Activated T-helper 1 cell treated with anti-CD3 and anti-CD28 coated beads, Interleukin-12 subunit alpha, Interleukin-12 subunit beta, Interleukin-2, Interleukin-4 antibody, amounts not matched to agents 30 ng/mL and 10 ng/mL and 1 ng/mL, durations not matched to agents 14 hours and 24 hours and 36 hours (primary cell): Measurements from ENCODE around the gene SSBP3. TPM values are rescaled to one million over a fixed set of nuclear protein-coding genes. Genes with fewer than 3 reads are reported as not detected.
A peak's percentile ranks its signal among the peaks of the same experiment; 100 is the strongest.

ENCODE experiments used
- DNase-seq: peaks from one replicate; pipeline ENCODE4 v3.0.0; 2021; ENCODE audit warnings: low spot score
- H3K27ac Mint-ChIP-seq: one replicate; pipeline ENCODE4 v1.8.0; 2021; ENCODE audit warnings: mild to moderate bottlenecking, mixed read lengths
- H3K27me3 Mint-ChIP-seq: one replicate; pipeline ENCODE4 v1.8.0; 2022; ENCODE audit warnings: mild to moderate bottlenecking, moderate library complexity, mixed read lengths; ENCODE audit not compliant: insufficient read depth
- H3K36me3 Mint-ChIP-seq: one replicate; pipeline ENCODE4 v1.8.0; 2021; ENCODE audit warnings: low read depth, mixed read lengths
- H3K4me1 Mint-ChIP-seq: one replicate; pipeline ENCODE4 v1.8.0; 2021; ENCODE audit warnings: low read depth, mixed read lengths
- H3K4me3 Mint-ChIP-seq: one replicate; pipeline ENCODE4 v1.8.0; 2021; ENCODE audit warnings: mild to moderate bottlenecking, moderate library complexity, mixed read lengths
- H3K9me3 Mint-ChIP-seq: one replicate; pipeline ENCODE4 v1.8.0; 2021; ENCODE audit warnings: mixed read lengths
- intact Hi-C: fragments of 100-400 bp; cut with micrococcal nuclease; formaldehyde crosslinking; loops from one replicate; pipeline ENCODE4 v1.15.1; 2024
- total RNA-seq: library from RNA; stranded (reverse); gene quantifications from 2 replicates; pipeline ENCODE4 v1.2.3, GENCODE V29; 2022

The SSBP3 gene
- total RNA-seq, 1 donor from 2014 or later = 98.0 TPM

DNA sequence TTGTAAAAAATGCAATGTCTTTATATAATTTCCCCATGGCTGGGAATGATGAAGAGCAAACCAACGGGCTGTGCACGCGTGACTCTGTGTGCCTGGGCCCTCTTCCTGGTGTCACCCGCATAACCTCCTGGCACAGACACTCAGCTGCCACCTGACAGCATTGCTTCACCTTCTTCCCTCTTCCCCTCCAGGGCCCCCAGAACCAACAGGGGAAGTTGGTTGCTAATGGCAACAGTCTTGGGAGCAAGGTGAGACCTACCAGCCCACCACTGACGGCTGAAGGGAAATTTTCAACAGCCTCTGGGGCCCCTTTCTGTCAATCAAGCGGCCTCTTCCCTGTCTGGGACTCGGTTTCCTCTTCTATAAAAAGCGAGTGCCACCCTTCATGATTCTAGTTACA is 33.2 kb downstream of the SSBP3 start:
- H3K27ac Mint-ChIP-seq = peak overlapping the region; percentile 14
- H3K9me3 Mint-ChIP-seq = no peaks in the 10 kb centered on the region
- H3K36me3 Mint-ChIP-seq = peaks cover 23% of the 10 kb centered on the region
- DNase-seq = no peak
- peaks cover 53% of the 10 kb centered on the region for H3K4me1 Mint-ChIP-seq
- no peak overlapping the region for H3K4me3 Mint-ChIP-seq
- intact Hi-C loops = no loop called here
- H3K27me3 Mint-ChIP-seq = no peaks in the 10 kb centered on the region

DNA sequence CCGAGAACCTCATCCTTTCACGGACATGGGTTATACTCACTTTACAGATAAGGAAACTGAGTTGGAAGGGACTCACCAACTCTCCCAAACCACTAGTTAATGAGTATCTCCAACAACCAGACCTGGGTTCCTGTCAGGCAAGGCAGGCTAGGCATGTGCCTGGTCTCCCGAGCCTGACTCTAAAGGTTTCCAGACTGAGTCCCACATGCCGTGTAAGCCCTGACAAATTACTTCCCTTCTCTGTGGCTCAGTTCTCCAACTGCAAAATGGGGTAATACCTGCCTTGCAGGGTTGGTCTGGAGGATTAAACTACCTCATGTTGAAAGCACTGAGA is 34.3 kb downstream of the SSBP3 start:
- no peaks in the 10 kb centered on the region for H3K27me3 Mint-ChIP-seq
- no peak for DNase-seq
- no peaks in the 10 kb centered on the region for H3K9me3 Mint-ChIP-seq
- no peak overlapping the region for H3K4me3 Mint-ChIP-seq
- H3K4me1 Mint-ChIP-seq = peaks cover 43% of the 10 kb centered on the region
- peaks cover 19% of the 10 kb centered on the region for H3K36me3 Mint-ChIP-seq
- no peak overlapping the region for H3K27ac Mint-ChIP-seq
- intact Hi-C loops = no loop called here

DNA sequence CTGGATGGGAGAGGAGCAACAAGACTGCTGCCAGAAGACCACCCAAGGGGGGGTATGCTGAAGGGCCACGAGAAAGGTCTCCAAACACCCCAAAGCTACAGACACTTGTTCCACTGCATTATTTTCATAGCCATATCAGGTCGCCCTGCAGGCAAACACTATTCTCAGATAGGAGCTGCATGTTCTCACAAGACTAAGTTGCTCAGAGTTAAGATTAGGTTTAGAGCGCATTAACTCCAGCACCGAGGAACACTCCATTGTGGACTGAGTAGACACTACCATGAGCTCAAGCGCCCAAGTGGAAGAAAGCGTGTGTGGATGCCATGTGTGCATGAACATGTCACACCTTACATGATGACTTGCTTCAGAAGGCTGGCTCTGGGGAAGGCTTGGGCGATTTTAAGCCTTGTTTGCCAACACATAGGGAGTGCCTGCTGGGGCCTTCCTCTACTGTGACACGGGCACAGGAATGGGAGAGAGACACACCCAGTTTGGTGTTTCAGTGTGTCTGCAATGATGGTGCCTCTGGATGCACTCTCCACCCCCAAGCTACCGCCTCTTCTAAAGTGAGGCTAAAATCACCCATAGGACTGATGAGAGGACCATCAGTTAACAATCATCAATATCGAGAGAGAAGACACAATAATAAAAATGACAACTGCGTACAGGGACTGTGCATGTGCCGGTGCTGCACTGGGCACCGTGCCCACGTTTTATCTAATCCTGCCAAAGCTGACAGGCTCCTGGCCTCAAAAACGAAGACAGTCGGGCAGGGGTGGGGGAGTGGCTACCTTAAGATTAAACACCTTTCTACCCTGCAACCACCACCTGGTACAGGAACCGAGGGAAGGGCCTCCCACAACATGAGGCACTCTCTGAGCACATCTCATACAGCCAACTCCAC is 34.9 kb downstream of the SSBP3 start:
- intact Hi-C loops = no loop called here
- H3K27ac Mint-ChIP-seq = peak overlapping the region; percentile 29

DNA sequence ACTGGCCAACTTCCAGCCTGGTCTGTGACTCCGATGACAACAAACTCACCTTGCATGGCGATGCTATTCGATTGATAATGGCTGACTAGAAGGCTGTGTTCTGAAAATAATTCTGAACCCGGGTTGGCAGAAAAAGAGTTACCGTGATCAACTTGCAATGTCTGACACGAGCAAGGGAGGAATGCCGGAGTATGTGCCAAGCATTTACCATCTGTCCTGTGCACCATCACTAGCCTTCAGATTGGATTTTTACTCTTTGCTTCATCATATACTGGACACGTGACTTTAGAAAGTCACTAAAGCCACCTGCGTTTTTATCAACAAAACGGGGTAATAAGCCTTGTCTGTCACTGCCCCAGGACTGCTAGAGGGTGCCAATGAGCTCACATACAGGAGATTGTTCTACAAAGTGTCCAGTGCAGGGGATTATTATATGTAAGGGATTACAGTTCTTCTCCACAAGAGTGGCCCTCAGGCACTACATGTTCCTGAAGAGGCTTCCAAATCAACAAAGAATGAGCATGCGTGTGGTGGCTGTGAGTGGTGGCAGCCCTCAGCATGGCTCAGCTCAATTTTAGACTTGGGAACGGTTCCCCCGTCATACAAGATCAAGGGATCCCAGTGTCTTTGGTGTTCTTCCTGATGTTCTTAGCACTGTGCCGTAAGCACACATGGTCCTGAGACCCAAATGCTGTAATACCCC is 35.8 kb downstream of the SSBP3 start:
- peaks cover 42% of the 10 kb centered on the region for H3K4me1 Mint-ChIP-seq
- intact Hi-C loops = no loop called here

More for the DNA sequence above, 34.9 kb downstream of the SSBP3 start:
- Mint-ChIP-seq H3K9me3 (no peaks in the 10 kb centered on the region), H3K27me3 (no peaks in the 10 kb centered on the region), H3K36me3 (peaks cover 18% of the 10 kb centered on the region), H3K4me1 (peaks cover 37% of the 10 kb centered on the region), H3K4me3 (no peak overlapping the region)
- DNase-seq = no peak

DNA sequence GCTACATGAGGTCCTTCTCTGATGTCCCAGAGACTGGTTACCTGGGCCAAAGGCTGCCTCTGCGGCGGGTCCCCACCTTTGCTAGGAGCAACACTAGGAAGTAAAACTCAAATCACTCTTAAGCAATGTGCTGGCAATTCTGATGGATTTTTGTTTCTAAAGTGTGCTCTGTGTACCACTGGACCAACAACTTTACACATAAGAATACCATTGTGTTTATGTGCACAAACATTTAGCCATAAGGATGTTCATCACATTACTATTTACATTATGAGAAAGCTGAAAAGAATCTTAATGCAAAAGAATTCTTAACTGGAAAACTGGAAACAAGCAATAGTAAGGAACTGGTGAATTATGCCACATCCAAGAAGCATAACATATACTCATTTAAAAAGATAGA is 38.6 kb downstream of the SSBP3 start:
- Mint-ChIP-seq H3K4me3 (no peak overlapping the region), H3K36me3 (peaks cover 16% of the 10 kb centered on the region), H3K27ac (no peak overlapping the region), H3K27me3 (no peaks in the 10 kb centered on the region), H3K4me1 (peaks cover 49% of the 10 kb centered on the region), H3K9me3 (no peaks in the 10 kb centered on the region)
- no peak for DNase-seq
- intact Hi-C loops = no loop called here

More for the DNA sequence above, 35.8 kb downstream of the SSBP3 start:
- Mint-ChIP-seq H3K36me3 (peaks cover 19% of the 10 kb centered on the region), H3K9me3 (no peaks in the 10 kb centered on the region), H3K27ac (peak overlapping the region; percentile 29), H3K27me3 (no peaks in the 10 kb centered on the region), H3K4me3 (no peak overlapping the region)
- no peak for DNase-seq

DNA sequence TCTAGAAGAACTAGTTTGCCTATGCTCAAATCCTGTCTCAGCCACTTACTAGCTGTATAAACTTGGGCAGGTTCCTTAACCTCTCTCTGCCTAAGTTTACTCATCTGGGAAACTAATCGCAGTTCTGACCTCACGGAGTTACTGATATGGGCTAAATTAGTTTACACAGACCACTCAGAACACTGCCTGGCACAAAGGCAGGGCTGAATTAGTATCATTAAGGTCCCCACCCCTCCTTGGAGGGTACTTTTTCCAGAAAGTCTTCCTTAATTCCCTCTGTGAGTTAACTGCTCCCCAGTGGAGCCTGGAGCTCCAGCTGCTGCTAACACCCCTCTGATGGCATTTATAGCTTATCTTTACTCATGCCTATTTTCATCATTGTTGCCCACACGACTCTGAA is 40.3 kb downstream of the SSBP3 start:
- Mint-ChIP-seq H3K9me3 (no peaks in the 10 kb centered on the region), H3K4me1 (peaks cover 52% of the 10 kb centered on the region), H3K27ac (peak overlapping the region; percentile 48), H3K36me3 (peaks cover 17% of the 10 kb centered on the region), H3K4me3 (no peak overlapping the region), H3K27me3 (no peaks in the 10 kb centered on the region)
- intact Hi-C loops = no loop called here
- no peak for DNase-seq

DNA sequence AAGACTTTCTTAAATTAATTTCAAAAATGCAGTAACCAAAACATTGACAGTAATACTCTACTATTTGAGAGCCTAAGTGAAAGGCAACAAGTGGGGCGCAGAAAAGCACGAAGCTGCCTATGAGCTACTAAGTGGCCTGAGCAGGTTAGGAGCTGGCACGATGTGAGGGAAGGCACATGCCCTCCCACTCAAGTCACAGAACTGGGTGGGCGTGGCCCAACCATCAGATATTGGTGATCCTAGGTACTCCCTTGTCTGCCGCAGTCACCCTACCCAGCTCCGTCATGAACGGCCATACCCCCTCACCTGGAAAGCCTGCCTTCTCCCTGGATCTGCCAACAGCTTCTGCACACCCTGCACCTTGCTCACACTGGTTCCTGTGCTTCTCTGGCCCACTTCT is 40.8 kb downstream of the SSBP3 start:
- Mint-ChIP-seq H3K27me3 (no peaks in the 10 kb centered on the region), H3K4me3 (no peak overlapping the region), H3K27ac (no peak overlapping the region), H3K36me3 (peaks cover 16% of the 10 kb centered on the region), H3K9me3 (no peaks in the 10 kb centered on the region), H3K4me1 (peaks cover 57% of the 10 kb centered on the region)
- DNase-seq = no peak
- intact Hi-C loops = no loop called here

DNA sequence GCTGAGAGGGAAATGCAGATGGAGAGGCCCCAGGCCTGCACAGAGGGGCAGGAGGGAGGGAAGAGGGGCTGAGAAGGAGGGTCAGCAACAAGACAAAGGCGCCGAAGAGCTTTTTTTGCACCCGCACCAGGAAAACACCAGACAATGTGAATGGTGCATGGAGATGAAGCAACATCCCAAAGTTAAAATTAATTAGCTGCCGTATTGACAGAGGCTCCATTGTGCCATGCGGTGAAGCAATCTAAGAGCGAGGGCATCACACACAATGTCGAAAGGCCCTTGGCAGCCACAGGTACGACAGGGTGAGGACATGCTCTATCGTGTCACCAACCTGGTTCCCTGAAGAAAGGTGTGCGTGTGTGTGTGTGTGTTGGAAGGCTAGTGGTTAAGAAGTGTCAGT is 41.2 kb downstream of the SSBP3 start:
- peaks cover 61% of the 10 kb centered on the region for H3K4me1 Mint-ChIP-seq
- intact Hi-C loops = no loop called here
- DNase-seq = no peak
- H3K27me3 Mint-ChIP-seq = no peaks in the 10 kb centered on the region
- no peaks in the 10 kb centered on the region for H3K9me3 Mint-ChIP-seq
- H3K27ac Mint-ChIP-seq = peak overlapping the region; percentile 40
- no peak overlapping the region for H3K4me3 Mint-ChIP-seq
- peaks cover 13% of the 10 kb centered on the region for H3K36me3 Mint-ChIP-seq

DNA sequence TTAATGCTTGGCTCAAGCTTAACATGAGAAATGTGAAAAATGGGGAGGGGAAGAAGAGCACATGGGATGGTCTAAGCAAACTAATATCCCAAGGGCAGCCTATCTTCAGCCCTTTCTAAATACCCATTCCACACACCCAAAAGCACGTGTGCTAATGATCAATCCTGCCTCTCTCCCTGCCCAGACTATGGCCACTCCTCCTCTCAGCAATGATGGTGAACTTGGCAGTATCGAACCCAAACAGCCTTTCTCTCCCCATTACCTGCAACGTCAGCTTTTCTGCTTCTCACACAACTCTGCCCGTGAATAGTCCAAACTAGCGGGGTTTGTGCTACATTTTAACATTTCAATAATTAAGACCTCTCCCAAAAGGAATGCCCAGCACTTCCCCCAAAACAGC is 41.6 kb downstream of the SSBP3 start:
- Mint-ChIP-seq H3K36me3 (peaks cover 15% of the 10 kb centered on the region), H3K27me3 (no peaks in the 10 kb centered on the region), H3K27ac (peak overlapping the region; percentile 40), H3K4me3 (no peak overlapping the region), H3K4me1 (peaks cover 65% of the 10 kb centered on the region), H3K9me3 (no peaks in the 10 kb centered on the region)
- intact Hi-C loops = no loop called here
- no peak for DNase-seq

DNA sequence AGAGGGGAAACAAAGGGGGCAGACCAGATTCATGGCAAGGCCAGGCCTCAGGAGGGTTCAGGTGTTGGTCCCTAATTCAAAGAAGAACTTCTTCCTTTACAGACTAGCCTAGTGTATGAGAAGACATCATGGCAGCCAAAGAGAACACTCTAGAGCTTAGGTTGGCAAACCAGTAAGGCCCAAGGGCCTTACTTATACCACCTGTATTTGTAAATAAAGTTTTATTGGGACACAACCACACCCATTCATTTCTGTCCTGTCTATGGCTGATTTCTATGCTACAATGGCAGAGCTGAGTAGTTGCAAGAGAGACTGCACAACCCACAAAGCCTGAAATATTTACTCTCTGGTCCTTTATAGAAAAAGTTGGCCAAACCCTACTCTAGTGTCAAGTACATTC is 42.3 kb downstream of the SSBP3 start:
- Mint-ChIP-seq H3K27me3 (no peaks in the 10 kb centered on the region), H3K27ac (no peak overlapping the region)
- intact Hi-C loops = no loop called here

DNA sequence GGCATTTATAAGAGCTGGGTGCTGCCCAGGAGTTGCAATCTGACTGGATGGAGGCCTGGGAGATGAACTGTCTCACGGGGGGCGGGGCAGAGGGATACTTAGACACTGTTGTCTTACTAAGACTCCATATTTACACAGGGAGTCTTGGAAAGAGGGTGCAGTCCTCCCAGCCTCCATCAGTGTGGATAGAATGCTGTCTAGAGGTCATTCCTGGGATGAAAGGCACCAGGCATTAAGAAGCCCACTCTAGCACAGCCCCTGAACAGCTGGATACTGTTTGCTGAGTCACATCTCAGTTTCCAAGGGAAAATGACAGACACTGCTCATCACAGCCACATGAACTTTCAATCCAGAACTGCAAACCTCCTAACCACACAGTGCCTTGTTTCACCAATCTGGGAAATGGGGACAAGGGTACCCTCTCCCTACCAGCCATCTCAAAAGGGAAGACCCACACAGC is 43.3 kb downstream of the SSBP3 start:
- Mint-ChIP-seq H3K4me1 (peaks cover 77% of the 10 kb centered on the region), H3K36me3 (peaks cover 26% of the 10 kb centered on the region), H3K9me3 (no peaks in the 10 kb centered on the region), H3K27ac (no peak overlapping the region), H3K4me3 (no peak overlapping the region), H3K27me3 (no peaks in the 10 kb centered on the region)
- DNase-seq = no peak
- intact Hi-C loops = no loop called here

More for the DNA sequence above, 42.3 kb downstream of the SSBP3 start:
- peaks cover 17% of the 10 kb centered on the region for H3K36me3 Mint-ChIP-seq
- H3K9me3 Mint-ChIP-seq = no peaks in the 10 kb centered on the region
- DNase-seq = no peak
- H3K4me1 Mint-ChIP-seq = peaks cover 70% of the 10 kb centered on the region
- H3K4me3 Mint-ChIP-seq = no peak overlapping the region

DNA sequence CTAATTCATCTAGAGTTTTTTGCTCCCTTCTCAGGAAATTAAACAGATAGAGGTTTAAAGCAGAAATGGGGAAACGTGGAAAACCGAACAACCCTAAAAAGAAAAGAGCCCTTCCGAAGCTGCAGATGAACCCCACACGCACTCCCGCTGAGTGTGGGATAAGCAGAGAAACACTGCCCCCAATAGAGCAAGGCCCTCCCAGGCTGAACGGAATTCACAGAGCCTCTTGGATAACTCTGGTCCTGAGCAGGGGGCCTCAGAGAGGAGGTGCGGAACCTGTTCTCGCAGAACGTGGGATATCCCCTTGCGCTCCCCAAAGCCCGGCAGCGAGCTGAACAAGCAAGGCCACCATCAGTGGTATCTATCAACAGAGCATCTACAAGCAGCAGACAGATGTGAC is 44.9 kb downstream of the SSBP3 start:
- H3K9me3 Mint-ChIP-seq = no peaks in the 10 kb centered on the region
- peaks cover 32% of the 10 kb centered on the region for H3K36me3 Mint-ChIP-seq
- H3K27me3 Mint-ChIP-seq = no peaks in the 10 kb centered on the region
- H3K4me1 Mint-ChIP-seq = peaks cover 92% of the 10 kb centered on the region
- H3K4me3 Mint-ChIP-seq = no peak overlapping the region
- no peak for DNase-seq
- intact Hi-C loops = no loop called here
- H3K27ac Mint-ChIP-seq = no peak overlapping the region
